Spleen (tissue), 11 donors: ENCODE measurements around the gene ZNF268. TPM values are rescaled to one million over a fixed set of nuclear protein-coding genes. Genes with fewer than 3 reads are reported as not detected.

Experiments used
- DNase-seq: peaks from one replicate; pipeline ENCODE4 v3.0.0-alpha.2; 2020
- H3K27ac ChIP-seq, 8 donors: fragments of 200-600 bp; sonication (generic) in 7 of 8; 1 replicate in 4 of 8; 2 replicates in 4 of 8; pipeline versions ENCODE4 v1.5.0 to v1.8.0; 2016 to 2021; ENCODE audit warnings: inconsistent platforms in 4 of 8, mild to moderate bottlenecking in 4 of 8, moderate library complexity in 1 of 8
- H3K27me3 ChIP-seq, 7 donors: fragments of 200-600 bp; sonication (generic) in 6 of 7; replicated peaks in 1 of 7; 1 replicate in 4 of 7; 2 replicates in 3 of 7; pipeline versions ENCODE4 v1.5.0 to v1.8.0; 2016 to 2021; ENCODE audit warnings: inconsistent platforms in 3 of 7, mild to moderate bottlenecking in 1 of 7
- H3K36me3 ChIP-seq, 6 donors: fragments of 200-600 bp; sonication (generic) in 5 of 6; 1 replicate in 4 of 6; 2 replicates in 2 of 6; pipeline versions ENCODE4 v1.5.0 to v1.8.0; 2016 to 2021; ENCODE audit warnings: inconsistent platforms in 2 of 6
- H3K4me1 ChIP-seq, 6 donors: fragments of 200-600 bp; sonication (generic) in 5 of 6; 1 replicate in 3 of 6; 2 replicates in 3 of 6; pipeline versions ENCODE4 v1.5.0 to v1.8.0; 2016 to 2021; ENCODE audit warnings: inconsistent platforms in 3 of 6
- H3K4me3 ChIP-seq, 8 donors: fragments of 200-600 bp; sonication (generic) in 7 of 8; 1 replicate in 4 of 8; 2 replicates in 4 of 8; pipeline versions ENCODE4 v1.5.0 to v1.8.0; 2016 to 2021; ENCODE audit warnings: inconsistent platforms in 4 of 8, mild to moderate bottlenecking in 4 of 8, moderate library complexity in 2 of 8
- H3K9me3 ChIP-seq, 8 donors: fragments of 200-600 bp; sonication (generic) in 7 of 8; 1 replicate in 4 of 8; 2 replicates in 4 of 8; pipeline versions ENCODE4 v1.5.0 to v1.8.0; 2016 to 2021; ENCODE audit warnings: inconsistent platforms in 4 of 8
- CTCF ChIP-seq, 11 experiments: fragments of 200-600 bp in 7 of 11; fragments of 450-650 bp in 4 of 11; sonication (generic) in 4 of 11; IDR thresholded peaks in 8 of 11; conservative IDR thresholded peaks in 3 of 11; 1 replicate in 7 of 11; 2 replicates in 4 of 11; pipeline versions ENCODE4 v1.4.0 to v1.8.0; 2016 to 2021; ENCODE audit warnings: antibody characterized with exemption in 11 of 11, inconsistent platforms in 4 of 11, mild to moderate bottlenecking in 1 of 11
- POLR2A ChIP-seq, 3 donors: fragments of 450-650 bp; IDR thresholded peaks; one replicate each; pipeline ENCODE4 v1.5.1; 2017; ENCODE audit warnings: antibody characterized with exemption in 3 of 3, mild to moderate bottlenecking in 1 of 3
- POLR2AphosphoS5 ChIP-seq, 3 donors: sonication (generic); formaldehyde crosslinking; IDR thresholded peaks; one replicate each; pipeline ENCODE4 v1.5.1; 2017; ENCODE audit warnings: antibody characterized with exemption in 3 of 3
- WGBS, 5 donors: extraction: QIAGEN DNeasy Blood & Tissue Kit in 3 of 5; methylation state at CpG; one replicate each; pipeline versions ENCODE4 v1.1.5 to v1.1.7; 2013 to 2018; 5-methylcytosine and 5-hydroxymethylcytosine counted together
- intact Hi-C: fragments of 100-400 bp; cut with DNase I; formaldehyde crosslinking; loops from one replicate; pipeline ENCODE4 v1.15.0; 2023; ENCODE audit warnings: low total_unique reads
- polyA plus RNA-seq, 3 donors: library from polyadenylated mRNA; stranded (reverse); fragments of 200-250 nt; gene quantifications; one replicate each; pipeline ENCODE4 v1.2.1, GENCODE V29; 2013
- total RNA-seq, 7 donors: library from RNA; depleted of rRNA in 3 of 7; stranded (reverse); fragments of >200 nt in 3 of 7; fragmentation: NEBNext Ultra II Directional in 4 of 7; extraction: Animal tissue kit (Norgen Biotek cat#: 25700) in 4 of 7; gene quantifications; one replicate each; pipeline versions ENCODE4 v1.1.0 to v1.2.1, GENCODE V29; 2016 to 2021
- donor health status: healthy with polysubstance abuse.
- donor health status: DM: no; HTN: no; CAD: no; lungs with moderate emphysema.
- donor health status: DM: no; HTN: no; CAD: no.
- donor health status: Bipolar disorder and iron deficiency.
- donor health status: healthy.
- donor health status: DM: no; HTN: no; CAD: no.
- donor health status: DM: yes; HTN: yes; CAD: no.

ZNF268 gene
- total and polyA plus RNA-seq, 10 donors, result 3.0 to 27.0 (median 21.1) TPM

- H3K4me1 ChIP-seq, result no peaks in the 10 kb centered on the region
- intact Hi-C loops, result no loop called here
- no peaks in the 10 kb centered on the region for H3K36me3 ChIP-seq
- peaks cover 0 to 7% (median 0%) of the 10 kb centered on the region in 7 donors for H3K27me3 ChIP-seq
- no peak overlapping the region for H3K27ac ChIP-seq
- WGBS, 5 donors, result 76 to 87% (median 85%) methylated on average over 12 to 16 of the region's 16 CpGs
- H3K9me3 ChIP-seq, result peaks cover 0 to 98% (median 76%) of the 10 kb centered on the region in 8 donors
- TF ChIP-seq CTCF (IDR thresholded peaks at IDR 0.05 in 8 of 11, conservative IDR thresholded peaks at IDR 0.05 in 3 of 11), result no peak
- no peak for TF ChIP-seq POLR2A (IDR thresholded peaks at IDR 0.05)
- no peak for TF ChIP-seq POLR2AphosphoS5 (IDR thresholded peaks at IDR 0.05)
- no peak overlapping the region for H3K4me3 ChIP-seq
- no peak for DNase-seq
These were observed 39.9 kb downstream of the ZNF268 start for GRCh38 chr12:133221241-133221640.

- H3K36me3 ChIP-seq, result no peaks in the 10 kb centered on the region
- no peak for DNase-seq
- no peaks in the 10 kb centered on the region for H3K4me1 ChIP-seq
- no peaks in the 10 kb centered on the region for H3K27me3 ChIP-seq
- no peak overlapping the region for H3K27ac ChIP-seq
- 83 to 92% (median 86%) methylated on average over 9 to 10 of the region's 10 CpGs for WGBS, 5 donors
- intact Hi-C loops, result no loop called here
- peaks cover 0 to 98% (median 69%) of the 10 kb centered on the region in 8 donors for H3K9me3 ChIP-seq
- H3K4me3 ChIP-seq, result no peak overlapping the region
- no peak for TF ChIP-seq POLR2A (IDR thresholded peaks at IDR 0.05)
- no peak for TF ChIP-seq POLR2AphosphoS5 (IDR thresholded peaks at IDR 0.05)
- no peak for TF ChIP-seq CTCF (IDR thresholded peaks at IDR 0.05 in 8 of 11, conservative IDR thresholded peaks at IDR 0.05 in 3 of 11)
These were observed 40.9 kb downstream of the ZNF268 start for GRCh38 chr12:133222211-133222610.

- H3K9me3 ChIP-seq, result peaks cover 0 to 96% (median 37%) of the 10 kb centered on the region in 8 donors
- 74 to 87% (median 83%) methylated on average over 2 to 4 of the region's 4 CpGs for whole genome bisulfite sequencing, 5 donors
- no peak for DNase-seq
These were observed 44.2 kb downstream of the ZNF268 start for GRCh38 chr12:133225527-133225926.

GRCh38 chr12:133226690-133227089, 45.4 kb downstream of the ZNF268 start:
- WGBS, 5 donors, result 75 to 85% (median 84%) methylated on average over 5 to 8 of the region's 8 CpGs
- DNase-seq, result no peak
- TF ChIP-seq POLR2A (IDR thresholded peaks at IDR 0.05) (no peak), POLR2AphosphoS5 (IDR thresholded peaks at IDR 0.05) (no peak), CTCF (IDR thresholded peaks at IDR 0.05 in 8 of 11, conservative IDR thresholded peaks at IDR 0.05 in 3 of 11) (no peak)
- H3K4me3 ChIP-seq, result no peak overlapping the region
- no peaks in the 10 kb centered on the region for H3K27me3 ChIP-seq
- H3K4me1 ChIP-seq, result no peaks in the 10 kb centered on the region
- intact Hi-C loops, result no loop called here
- H3K36me3 ChIP-seq, result no peaks in the 10 kb centered on the region
- no peak overlapping the region for H3K27ac ChIP-seq
- H3K9me3 ChIP-seq, result peaks cover 0 to 96% (median 29%) of the 10 kb centered on the region in 8 donors

More at GRCh38 chr12:133225527-133225926, 44.2 kb downstream of the ZNF268 start:
- Histone ChIP-seq H3K27ac (no peak overlapping the region), H3K36me3 (no peaks in the 10 kb centered on the region), H3K4me3 (no peak overlapping the region), H3K4me1 (no peaks in the 10 kb centered on the region), H3K27me3 (no peaks in the 10 kb centered on the region)
- intact Hi-C loops, result no loop called here
- no peak for TF ChIP-seq POLR2A (IDR thresholded peaks at IDR 0.05)
- TF ChIP-seq POLR2AphosphoS5 (IDR thresholded peaks at IDR 0.05), result no peak
- TF ChIP-seq CTCF (IDR thresholded peaks at IDR 0.05 in 8 of 11, conservative IDR thresholded peaks at IDR 0.05 in 3 of 11), result no peak
